ENCODE results near the gene NLGN1. TPM values are rescaled to one million over a fixed set of nuclear protein-coding genes. Genes with fewer than 3 reads are reported as not detected.

NLGN1 gene
- total RNA-seq, 1 experiment from 2014 or later = not detected

DNA sequence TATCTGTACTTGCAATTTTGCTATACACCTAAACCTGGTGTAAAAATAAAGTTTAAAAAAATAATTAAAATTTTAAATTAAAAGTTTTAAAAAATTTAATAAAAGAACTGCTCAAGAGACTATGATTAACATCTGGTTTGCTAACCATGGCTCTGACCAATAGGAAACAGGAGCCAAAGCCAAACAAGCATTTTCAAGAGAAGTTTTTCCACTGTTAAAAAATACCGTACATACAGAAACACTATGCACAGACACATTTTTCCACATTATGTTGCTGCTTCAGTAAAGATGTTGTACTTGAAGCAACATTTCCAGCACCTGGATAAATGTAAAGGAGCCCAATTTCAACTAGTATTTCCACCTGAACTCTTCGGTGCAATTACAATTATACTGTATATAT is 917.7 kb downstream of the NLGN1 start (continued):
- TF ChIP-seq, protein P1, sequence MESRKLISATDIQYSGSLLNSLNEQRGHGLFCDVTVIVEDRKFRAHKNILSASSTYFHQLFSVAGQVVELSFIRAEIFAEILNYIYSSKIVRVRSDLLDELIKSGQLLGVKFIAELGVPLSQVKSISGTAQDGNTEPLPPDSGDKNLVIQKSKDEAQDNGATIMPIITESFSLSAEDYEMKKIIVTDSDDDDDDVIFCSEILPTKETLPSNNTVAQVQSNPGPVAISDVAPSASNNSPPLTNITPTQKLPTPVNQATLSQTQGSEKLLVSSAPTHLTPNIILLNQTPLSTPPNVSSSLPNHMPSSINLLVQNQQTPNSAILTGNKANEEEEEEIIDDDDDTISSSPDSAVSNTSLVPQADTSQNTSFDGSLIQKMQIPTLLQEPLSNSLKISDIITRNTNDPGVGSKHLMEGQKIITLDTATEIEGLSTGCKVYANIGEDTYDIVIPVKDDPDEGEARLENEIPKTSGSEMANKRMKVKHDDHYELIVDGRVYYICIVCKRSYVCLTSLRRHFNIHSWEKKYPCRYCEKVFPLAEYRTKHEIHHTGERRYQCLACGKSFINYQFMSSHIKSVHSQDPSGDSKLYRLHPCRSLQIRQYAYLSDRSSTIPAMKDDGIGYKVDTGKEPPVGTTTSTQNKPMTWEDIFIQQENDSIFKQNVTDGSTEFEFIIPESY (IDR thresholded peaks at IDR 0.05; ENCODE audit: extremely low read depth, insufficient replicate concordance, low read length) = no peak
- no peak for TF ChIP-seq FOSL1 (IDR thresholded peaks at IDR 0.05; ENCODE audit: low read depth)

DNA sequence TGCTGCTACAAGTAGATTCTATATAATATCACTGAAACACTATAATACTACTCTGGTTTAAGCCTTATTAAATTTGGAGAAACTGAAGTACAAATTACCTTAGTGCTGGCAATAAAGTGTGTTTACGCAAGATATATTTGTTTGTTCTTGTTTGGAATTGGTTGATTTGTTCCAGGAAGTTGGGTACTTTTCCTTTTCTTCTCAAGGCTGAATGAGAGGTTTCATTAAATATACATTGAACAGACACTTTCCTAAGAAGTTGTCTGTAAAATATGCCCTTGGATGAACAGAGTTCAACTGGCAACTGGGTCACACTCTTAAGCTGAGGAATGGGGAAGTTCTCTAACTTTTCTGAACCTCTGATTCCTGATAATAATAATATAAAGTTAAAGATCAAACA is 919.5 kb downstream of the NLGN1 start:
- H3K36me3 ChIP-seq (ENCODE audit: control insufficient read depth in 1 of 2, insufficient read depth in 2 of 2, low read length in 2 of 2) = no peaks in the 10 kb centered on the region
- H3K27ac ChIP-seq (ENCODE audit: low read depth, low read length) = no peak overlapping the region
- no peaks in the 10 kb centered on the region for H4K20me1 ChIP-seq (ENCODE audit: insufficient read depth)
- intact Hi-C loops (cut with micrococcal nuclease) = no loop called here
- TF ChIP-seq CBX3 (IDR thresholded peaks at IDR 0.05; ENCODE audit: low read depth) = no peak
- no peak for TF ChIP-seq SP1 (IDR thresholded peaks at IDR 0.05; ENCODE audit: low read depth)
- no peak for TF ChIP-seq FOSL1 (IDR thresholded peaks at IDR 0.05; ENCODE audit: low read depth)
- TF ChIP-seq SIN3A (IDR thresholded peaks at IDR 0.05; ENCODE audit: low read depth) = no peak
- TF ChIP-seq ZFX (IDR thresholded peaks at IDR 0.05) = no peak
- no peak for TF ChIP-seq ZNF274 (IDR thresholded peaks at IDR 0.05; ENCODE audit: low read depth, low read length)
- no peak for TF ChIP-seq CEBPB (IDR thresholded peaks at IDR 0.05; ENCODE audit: low read depth)
- TF ChIP-seq EZH2 (IDR thresholded peaks at IDR 0.05) = no peak
- TF ChIP-seq, protein P1 (IDR thresholded peaks at IDR 0.05; ENCODE audit: extremely low read depth, insufficient replicate concordance, low read length) = no peak
- TF ChIP-seq RAD21 (IDR thresholded peaks at IDR 0.05; ENCODE audit: low read depth) = no peak
- TF ChIP-seq, protein P2, sequence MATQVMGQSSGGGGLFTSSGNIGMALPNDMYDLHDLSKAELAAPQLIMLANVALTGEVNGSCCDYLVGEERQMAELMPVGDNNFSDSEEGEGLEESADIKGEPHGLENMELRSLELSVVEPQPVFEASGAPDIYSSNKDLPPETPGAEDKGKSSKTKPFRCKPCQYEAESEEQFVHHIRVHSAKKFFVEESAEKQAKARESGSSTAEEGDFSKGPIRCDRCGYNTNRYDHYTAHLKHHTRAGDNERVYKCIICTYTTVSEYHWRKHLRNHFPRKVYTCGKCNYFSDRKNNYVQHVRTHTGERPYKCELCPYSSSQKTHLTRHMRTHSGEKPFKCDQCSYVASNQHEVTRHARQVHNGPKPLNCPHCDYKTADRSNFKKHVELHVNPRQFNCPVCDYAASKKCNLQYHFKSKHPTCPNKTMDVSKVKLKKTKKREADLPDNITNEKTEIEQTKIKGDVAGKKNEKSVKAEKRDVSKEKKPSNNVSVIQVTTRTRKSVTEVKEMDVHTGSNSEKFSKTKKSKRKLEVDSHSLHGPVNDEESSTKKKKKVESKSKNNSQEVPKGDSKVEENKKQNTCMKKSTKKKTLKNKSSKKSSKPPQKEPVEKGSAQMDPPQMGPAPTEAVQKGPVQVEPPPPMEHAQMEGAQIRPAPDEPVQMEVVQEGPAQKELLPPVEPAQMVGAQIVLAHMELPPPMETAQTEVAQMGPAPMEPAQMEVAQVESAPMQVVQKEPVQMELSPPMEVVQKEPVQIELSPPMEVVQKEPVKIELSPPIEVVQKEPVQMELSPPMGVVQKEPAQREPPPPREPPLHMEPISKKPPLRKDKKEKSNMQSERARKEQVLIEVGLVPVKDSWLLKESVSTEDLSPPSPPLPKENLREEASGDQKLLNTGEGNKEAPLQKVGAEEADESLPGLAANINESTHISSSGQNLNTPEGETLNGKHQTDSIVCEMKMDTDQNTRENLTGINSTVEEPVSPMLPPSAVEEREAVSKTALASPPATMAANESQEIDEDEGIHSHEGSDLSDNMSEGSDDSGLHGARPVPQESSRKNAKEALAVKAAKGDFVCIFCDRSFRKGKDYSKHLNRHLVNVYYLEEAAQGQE (IDR thresholded peaks at IDR 0.05; ENCODE audit: low read depth) = no peak
- no peak for TF ChIP-seq POLR2A (IDR thresholded peaks at IDR 0.05; ENCODE audit: borderline replicate concordance, extremely low read depth, insufficient read depth, insufficient read length)
- TF ChIP-seq, protein P3, sequence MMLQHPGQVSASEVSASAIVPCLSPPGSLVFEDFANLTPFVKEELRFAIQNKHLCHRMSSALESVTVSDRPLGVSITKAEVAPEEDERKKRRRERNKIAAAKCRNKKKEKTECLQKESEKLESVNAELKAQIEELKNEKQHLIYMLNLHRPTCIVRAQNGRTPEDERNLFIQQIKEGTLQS (IDR thresholded peaks at IDR 0.05) = no peak
- TF ChIP-seq JUND (IDR thresholded peaks at IDR 0.05) = no peak
- TF ChIP-seq, protein P4, sequence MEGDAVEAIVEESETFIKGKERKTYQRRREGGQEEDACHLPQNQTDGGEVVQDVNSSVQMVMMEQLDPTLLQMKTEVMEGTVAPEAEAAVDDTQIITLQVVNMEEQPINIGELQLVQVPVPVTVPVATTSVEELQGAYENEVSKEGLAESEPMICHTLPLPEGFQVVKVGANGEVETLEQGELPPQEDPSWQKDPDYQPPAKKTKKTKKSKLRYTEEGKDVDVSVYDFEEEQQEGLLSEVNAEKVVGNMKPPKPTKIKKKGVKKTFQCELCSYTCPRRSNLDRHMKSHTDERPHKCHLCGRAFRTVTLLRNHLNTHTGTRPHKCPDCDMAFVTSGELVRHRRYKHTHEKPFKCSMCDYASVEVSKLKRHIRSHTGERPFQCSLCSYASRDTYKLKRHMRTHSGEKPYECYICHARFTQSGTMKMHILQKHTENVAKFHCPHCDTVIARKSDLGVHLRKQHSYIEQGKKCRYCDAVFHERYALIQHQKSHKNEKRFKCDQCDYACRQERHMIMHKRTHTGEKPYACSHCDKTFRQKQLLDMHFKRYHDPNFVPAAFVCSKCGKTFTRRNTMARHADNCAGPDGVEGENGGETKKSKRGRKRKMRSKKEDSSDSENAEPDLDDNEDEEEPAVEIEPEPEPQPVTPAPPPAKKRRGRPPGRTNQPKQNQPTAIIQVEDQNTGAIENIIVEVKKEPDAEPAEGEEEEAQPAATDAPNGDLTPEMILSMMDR (IDR thresholded peaks at IDR 0.05 in 2 of 3, conservative IDR thresholded peaks at IDR 0.05 in 1 of 3; ENCODE audit: borderline replicate concordance in 1 of 3, insufficient read depth in 1 of 3, low read depth in 2 of 3, low read length in 2 of 3) = no peak
- TF ChIP-seq YY1 (IDR thresholded peaks at IDR 0.05; ENCODE audit: extremely low read depth, insufficient replicate concordance, low read depth, low read length) = no peak
- no peak overlapping the region for H2AFZ ChIP-seq (ENCODE audit: low read depth, low read length, poor library complexity, severe bottlenecking)
- H3K9me2 ChIP-seq (ENCODE audit: insufficient read depth) = no peaks in the 10 kb centered on the region
- H3K9ac ChIP-seq (ENCODE audit: low read length) = no peak overlapping the region
- no peaks in the 10 kb centered on the region for H3K27me3 ChIP-seq (ENCODE audit: insufficient read depth, low read length)
- no peaks in the 10 kb centered on the region for H3K4me1 ChIP-seq (ENCODE audit: control insufficient read depth in 1 of 2, insufficient read depth in 2 of 2, low read length in 2 of 2)
- no TSS peak for BruUV-seq (replicated peaks)
- H3K79me2 ChIP-seq (ENCODE audit: insufficient read depth, low read length) = no peaks in the 10 kb centered on the region
- H3K4me3 ChIP-seq (replicated peaks in 1 of 2; ENCODE audit: low read depth in 1 of 2, low read length in 2 of 2) = no peak overlapping the region
- no peak for ATAC-seq
- CTCF ChIA-PET = no interaction called here
- POLR2A ChIA-PET = no interaction called here
- RAD21 ChIA-PET (ENCODE audit: low non-redundant PET in 1 of 2, low total read pairs in 2 of 2, uncharacterized antibody in 2 of 2, unreplicated experiment in 2 of 2) = no interaction called here
- DNase-seq (ENCODE audit: low read depth, low spot score) = no peak
- H3K4me2 ChIP-seq (ENCODE audit: low read length) = no peak overlapping the region
- no peaks in the 10 kb centered on the region for H3K9me3 ChIP-seq (ENCODE audit: control insufficient read depth in 1 of 2, insufficient read depth in 1 of 2, low read depth in 1 of 2, low read length in 2 of 2)
